NOMO-1 treated with DMSO at 0.1 percent for 48 hours (cell line): ENCODE data around the gene HLCS.

Experiments used
- DNase-seq: peaks from one replicate; lab custom pipeline; 2025; ENCODE audit not compliant: unreplicated experiment; lab: John Stamatoyannopoulos, UW

The HLCS gene

GRCh38 chr21:36749935-36750575 is 216.4 kb downstream of the HLCS start:
- no peak for DNase-seq

GRCh38 chr21:36747815-36748383 is 218.6 kb downstream of the HLCS start:
- DNase-seq = no peak

DNA sequence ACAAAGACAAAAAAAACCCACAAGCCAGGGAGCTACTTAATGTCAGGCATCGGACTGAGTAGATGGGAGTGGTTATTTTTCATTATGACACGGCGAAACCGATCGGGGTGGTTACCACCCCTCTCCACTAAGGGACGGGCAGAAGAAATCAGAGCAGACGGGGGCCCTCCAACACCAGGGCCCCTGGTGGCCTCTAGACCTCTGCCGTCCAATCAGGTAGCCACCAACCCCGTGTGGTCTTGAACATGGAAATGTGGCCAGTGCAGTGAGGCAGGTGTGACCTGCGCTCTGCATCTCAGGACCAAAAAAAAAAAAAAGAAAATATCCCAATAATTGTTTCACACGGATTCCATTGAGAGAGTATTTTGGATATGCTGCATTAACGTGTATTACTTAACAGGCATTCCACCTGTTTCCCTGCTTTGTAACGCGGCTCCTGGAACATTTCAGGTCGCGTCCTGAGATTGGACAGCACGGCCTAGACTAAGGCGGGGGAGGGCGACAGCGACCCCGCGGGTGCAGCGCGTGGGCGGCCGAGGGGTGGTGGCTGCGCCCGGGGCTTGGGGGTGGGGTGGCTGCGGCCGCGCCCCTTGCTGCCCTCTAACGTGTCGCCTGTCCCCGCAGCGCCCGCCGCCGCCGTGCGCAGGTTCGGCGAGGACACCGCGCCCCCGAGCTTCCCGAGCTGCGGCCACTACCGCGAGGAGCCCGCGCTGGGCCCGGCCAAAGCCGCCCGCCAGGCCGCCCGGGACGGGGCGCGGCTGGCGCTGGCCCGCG is 219.2 kb downstream of the HLCS start:
- no peak for DNase-seq

DNA sequence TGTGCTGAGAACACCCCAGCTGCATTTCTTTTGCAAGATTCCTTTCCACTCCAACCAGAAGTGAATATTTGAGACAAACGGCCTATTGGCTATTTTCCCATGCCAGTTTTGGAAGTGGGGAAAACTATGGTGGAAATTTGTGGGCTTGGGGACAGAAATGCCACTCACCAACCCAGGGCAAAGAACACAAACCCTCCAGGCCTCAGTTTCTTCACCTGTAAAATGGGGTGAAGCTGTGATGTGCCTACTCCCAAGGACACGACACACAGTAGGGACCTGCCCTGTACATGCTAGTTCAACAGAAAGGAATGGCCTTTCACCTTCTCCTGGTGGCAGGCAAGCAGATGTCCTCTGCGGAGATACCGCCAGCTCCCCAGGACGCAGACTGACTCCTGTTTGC is 221.0 kb downstream of the HLCS start:
- no peak for DNase-seq

DNA sequence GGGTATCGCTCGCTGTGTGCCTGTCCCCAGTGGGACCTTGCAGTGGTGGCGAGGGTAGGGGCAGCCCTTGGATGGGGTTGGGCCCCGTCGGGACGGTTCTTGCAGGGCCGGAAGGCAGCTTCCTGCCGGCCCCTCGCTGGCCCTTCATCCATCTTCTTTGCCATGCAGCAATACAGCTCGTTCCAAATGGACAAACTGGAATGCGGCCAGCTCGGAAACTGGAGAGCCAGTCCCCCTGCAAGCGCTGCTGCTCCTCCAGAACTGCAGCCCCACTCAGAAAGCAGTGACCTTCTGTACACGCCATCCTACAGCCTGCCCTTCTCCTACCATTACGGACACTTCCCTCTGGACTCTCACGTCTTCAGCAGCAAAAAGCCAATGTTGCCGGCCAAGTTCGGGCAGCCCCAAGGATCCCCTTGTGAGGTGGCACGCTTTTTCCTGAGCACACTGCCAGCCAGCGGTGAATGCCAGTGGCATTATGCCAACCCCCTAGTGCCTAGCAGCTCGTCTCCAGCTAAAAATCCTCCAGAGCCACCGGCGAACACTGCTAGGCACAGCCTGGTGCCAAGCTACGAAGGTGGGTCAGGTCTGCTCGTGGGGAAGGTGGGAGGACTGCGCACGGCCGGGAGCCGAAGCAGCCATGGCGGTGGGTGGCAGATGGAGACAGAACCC is 221.8 kb downstream of the HLCS start:
- no peak for DNase-seq

GRCh38 chr21:36744190-36744559 is 222.3 kb downstream of the HLCS start:
- no peak for DNase-seq

- DNase-seq = no peak
Measured at GRCh38 chr21:36743446-36743845, 223.0 kb downstream of the HLCS start.

- DNase-seq = no peak
Measured at GRCh38 chr21:36743008-36743407, 223.5 kb downstream of the HLCS start.

DNA sequence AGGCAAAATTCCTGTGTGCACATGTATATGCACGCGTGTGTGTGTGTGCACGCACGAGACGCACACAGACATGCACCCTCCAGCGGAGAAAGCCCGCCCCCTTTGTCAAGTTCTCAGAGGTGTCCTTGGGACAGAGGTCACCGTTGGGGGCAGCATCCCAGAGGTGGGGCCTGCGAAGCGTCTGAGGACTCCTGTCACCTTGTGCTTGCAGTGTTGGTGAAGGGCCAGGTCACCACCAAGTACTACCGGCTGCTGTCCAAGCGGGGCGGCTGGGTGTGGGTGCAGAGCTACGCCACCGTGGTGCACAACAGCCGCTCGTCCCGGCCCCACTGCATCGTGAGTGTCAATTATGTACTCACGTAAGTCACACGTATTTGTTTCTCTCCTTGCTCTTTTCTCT is 225.0 kb downstream of the HLCS start:
- DNase-seq = no peak

DNA sequence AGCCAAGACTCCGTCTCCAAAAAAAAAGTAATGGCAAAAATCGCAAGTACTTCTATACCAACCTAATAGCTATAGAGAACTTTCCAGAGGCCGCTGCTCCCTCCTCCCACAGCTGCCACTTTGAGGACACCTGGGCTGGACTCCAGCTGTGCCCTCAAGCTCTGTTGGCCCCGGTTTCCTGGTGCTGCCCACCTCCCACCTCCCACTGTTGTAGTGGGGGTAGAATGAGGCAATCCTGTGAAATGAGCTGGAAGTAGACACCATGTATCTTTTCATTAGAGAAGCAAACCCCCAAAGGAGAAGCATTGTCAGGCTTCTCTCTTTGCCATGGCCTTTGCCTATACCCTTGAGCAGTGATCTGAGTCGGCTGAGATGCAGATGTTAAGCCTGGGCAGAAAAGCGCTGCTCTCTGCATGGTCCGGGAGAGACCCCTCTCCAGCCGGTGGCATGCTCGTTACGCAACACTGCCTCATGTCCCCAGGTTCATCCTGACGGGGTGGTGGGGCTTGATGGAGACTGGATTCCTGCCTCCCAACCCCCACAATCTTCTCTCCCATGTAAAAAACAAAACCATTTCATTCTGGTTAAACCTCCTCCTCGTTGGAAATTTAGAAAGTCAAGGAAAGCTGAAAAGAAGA is 227.9 kb downstream of the HLCS start:
- no peak for DNase-seq

- DNase-seq = no peak
Measured at GRCh38 chr21:36735724-36736320, 230.6 kb downstream of the HLCS start.

GRCh38 chr21:36735201-36735515 is 231.3 kb downstream of the HLCS start:
- DNase-seq = no peak

DNA sequence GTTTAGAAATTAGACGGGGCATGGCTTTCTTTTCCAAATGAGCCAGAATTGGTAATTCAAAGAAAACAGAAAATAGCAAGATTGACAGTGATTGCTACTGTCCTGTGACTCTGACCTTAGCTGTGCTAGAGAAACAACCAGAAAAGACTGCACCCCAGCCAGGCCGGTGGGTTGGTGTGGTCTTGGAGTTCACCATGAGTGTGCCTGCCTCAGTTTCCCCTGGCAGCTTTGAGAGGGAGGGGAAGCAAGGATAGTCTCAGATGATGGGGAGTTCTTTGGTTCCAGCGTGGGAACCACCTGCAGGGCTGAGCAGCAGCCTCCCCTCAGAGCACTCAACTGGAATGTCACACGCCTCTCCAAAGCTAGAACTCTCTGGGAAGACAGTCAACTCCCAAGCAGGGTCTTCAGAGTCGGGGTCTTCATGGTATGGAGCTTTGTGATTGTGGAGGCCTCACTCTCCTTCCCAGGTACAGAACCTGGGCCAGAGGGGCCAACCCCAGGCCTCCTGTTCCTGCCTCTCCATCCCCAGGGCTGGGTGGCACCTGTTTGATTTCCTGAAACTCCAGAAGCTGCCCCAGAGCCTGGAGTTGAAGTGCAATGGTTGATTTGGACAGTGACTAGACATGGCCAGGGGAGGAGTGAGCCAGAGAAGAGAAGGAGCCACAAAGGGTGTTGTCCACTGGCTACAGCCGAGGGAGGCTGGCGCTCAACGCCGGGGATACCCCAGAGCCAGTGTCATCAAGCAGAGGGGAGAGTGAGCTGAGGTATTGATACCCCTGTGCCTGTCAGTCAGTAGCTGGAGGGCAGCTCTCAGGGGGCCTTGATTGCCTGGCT is 231.9 kb downstream of the HLCS start:
- DNase-seq = no peak

DNA sequence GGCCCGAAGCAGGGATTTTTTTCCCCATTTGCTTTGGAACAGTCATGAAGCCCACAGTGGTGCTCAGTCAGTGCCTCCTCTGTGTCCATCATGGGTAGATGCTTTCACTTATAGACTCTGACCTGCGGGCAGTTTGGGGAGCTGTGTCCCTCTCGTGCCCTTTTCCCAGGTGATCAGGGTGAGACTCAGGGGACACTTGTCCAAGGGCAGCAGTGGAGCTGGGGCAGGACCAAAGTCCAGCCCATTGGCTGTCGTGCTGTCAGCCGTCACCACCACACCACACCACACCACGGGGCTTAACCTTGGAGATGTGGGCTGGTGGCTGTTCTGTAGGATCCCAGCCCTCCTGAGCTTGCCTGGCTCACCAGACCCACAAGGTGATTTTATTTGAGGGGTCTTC is 232.6 kb downstream of the HLCS start:
- DNase-seq = no peak

DNA sequence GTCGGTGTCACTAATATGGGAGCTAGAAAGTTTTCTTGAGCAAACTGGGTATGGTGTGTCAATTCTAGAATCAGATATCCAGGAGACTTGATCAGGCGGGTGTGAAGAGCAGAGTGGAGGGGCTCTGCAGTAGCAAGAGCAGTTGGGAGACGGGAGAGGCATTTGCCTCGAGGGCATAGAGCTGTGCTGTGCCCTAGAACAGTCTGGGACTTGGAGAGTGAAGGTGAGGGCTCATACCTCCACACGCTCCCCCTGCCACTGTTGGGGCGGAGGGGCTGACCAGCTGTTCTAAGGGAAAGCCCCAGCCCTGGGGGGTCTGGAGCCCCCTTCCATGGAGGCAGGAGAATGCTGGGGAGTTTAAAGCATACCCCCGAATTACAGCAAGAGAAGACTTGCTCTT is 233.7 kb downstream of the HLCS start:
- no peak for DNase-seq

DNA sequence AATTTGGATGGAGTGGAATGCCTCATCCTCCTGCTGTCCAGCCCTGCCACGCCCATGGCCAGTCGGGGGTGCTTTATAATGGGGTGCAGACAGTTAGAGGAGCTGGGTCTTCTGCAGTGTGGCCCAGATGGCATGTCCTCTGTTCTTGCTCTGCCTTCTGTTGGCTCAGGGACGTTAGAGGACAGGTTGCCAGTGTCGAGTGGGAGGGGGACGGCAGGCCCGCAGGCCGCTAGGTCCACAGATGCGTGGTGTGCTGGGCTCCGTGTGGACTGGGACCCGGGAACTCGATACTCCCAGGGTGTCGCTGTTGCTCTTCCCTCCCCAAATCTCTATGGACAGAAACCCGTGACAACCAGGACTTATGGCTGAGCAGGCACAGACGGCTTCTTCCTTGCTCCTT is 234.3 kb downstream of the HLCS start:
- DNase-seq = no peak

DNA sequence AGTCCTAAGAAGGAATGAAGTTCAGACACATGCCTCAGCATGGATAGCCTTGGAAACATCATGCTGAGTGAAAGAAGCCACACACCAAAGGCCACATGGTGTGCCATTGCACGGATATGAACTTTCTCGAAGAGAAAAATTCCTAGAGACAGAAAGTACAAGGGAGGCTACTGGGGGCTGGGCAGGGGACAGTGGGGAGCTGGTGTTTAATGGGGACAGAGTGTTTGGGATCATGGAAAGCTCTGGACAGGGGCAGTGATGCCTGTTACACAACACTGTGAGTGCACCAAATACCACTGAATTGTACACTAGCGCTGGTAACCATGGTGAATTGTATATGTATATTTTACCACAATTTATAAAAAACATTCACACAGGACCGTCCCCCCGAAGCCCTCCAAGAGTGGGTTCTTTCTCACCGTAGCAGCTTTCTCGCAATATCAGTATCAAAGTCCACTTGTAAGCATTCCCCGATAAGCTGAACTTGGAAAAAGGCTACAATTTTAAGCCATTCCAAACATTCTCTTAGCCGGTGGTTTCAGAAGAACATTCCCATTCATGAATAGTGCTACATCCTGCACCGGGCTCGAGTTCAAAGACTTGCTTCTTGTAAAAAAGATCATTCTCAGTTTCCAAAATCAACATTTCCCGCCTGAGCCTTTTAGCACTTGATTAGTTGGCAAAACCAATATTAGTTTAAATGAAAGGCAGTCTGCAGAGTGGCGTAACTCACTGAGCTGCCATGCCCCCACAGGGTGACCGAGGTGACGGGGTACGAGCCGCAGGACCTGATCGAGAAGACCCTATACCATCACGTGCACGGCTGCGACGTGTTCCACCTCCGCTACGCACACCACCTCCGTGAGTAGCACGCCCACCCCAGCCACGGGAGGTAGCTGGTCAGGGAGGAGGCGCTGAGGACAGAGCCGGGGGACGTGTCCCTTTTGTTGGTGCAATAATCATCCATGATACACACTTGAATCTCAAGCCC is 235.9 kb downstream of the HLCS start:
- DNase-seq = no peak

DNA sequence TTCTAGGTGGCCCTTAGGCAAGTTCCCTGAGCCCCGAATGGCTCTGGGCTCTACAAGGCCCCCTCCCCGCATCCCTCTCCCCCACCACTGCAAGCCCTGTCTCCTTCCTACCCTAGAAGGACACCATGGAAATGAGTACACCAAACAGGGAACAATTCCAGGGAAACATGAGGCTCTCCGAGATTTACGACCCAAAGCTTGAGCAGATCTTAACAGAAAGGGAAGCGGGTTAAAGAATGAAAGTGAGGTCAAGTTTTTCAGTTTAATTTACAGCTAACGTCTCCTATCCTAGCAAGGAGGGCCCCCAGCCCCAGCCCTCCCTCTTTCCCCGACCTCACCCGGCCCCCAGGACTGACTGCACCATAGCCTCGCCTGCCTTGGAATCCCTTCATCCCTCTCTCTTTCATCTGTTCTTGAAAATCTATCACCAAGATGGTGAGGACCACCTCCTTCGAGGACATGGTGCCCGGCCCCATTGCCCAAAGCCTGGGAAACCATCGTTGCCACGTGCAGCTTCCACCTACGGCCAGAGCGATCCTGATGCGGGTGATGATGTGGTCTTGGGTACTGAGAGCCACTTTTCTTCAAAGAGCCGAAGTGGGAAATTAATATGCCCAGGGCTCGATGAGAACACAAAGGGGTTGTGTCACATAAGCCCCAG is 237.0 kb downstream of the HLCS start:
- DNase-seq = no peak
